WTC11 (cell line): ENCODE measurements around the gene GFRA1. TPM values are rescaled to one million over a fixed set of nuclear protein-coding genes. Genes with fewer than 3 reads are reported as not detected.

Source experiments
- ATAC-seq: fragments of 200-7000 bp; cut with Tn5 transposase; 2 replicates; pipeline ENCODE4 v1.10.0; 2021; ENCODE audit warnings: mild to moderate bottlenecking, moderate library complexity
- CTCF ChIA-PET: fragments of 300-600 bp; sonication (Branson Sonifier 250); formaldehyde crosslinking; loops from one replicate; lab custom pipeline; 2021; ENCODE audit warnings: antibody characterized with exemption; lab: Charles Lee
- POLR2A ChIA-PET: fragments of 350-600 bp; sonication (Branson Sonifier 250); formaldehyde crosslinking; loops from one replicate; lab custom pipeline; 2021; ENCODE audit warnings: antibody characterized with exemption; lab: Charles Lee
- DNase-seq: peaks from one replicate; pipeline ENCODE4 v3.0.0; 2021; ENCODE audit warnings: low spot score
- H3K27ac Mint-ChIP-seq: 2 replicates; pipeline ENCODE4 v1.8.0; 2021; ENCODE audit warnings: mixed read lengths
- H3K27me3 Mint-ChIP-seq: 2 replicates; pipeline ENCODE4 v1.8.0; 2021; ENCODE audit warnings: low read depth, mild to moderate bottlenecking, moderate library complexity, mixed read lengths
- H3K36me3 Mint-ChIP-seq: 2 replicates; pipeline ENCODE4 v1.8.0; 2021; ENCODE audit warnings: mixed read lengths
- H3K4me1 Mint-ChIP-seq: 2 replicates; pipeline ENCODE4 v1.8.0; 2022; ENCODE audit warnings: mixed read lengths
- H3K4me3 Mint-ChIP-seq: 2 replicates; pipeline ENCODE4 v1.8.0; 2021; ENCODE audit warnings: mild to moderate bottlenecking, moderate library complexity, mixed read lengths
- H3K9me3 Mint-ChIP-seq: 2 replicates; pipeline ENCODE4 v1.8.0; 2021; ENCODE audit warnings: mixed read lengths
- ATF2 ChIP-seq: sonication (generic); formaldehyde crosslinking; IDR thresholded peaks from 2 replicates; pipeline ENCODE4 v1.8.1; 2022; ENCODE audit warnings: low read depth, missing genetic modification reagents, borderline replicate concordance
- E2F4 ChIP-seq: sonication (generic); formaldehyde crosslinking; IDR thresholded peaks from 2 replicates; pipeline ENCODE4 v1.8.1; 2022; ENCODE audit warnings: low read depth, mild to moderate bottlenecking, moderate library complexity, missing genetic modification reagents, borderline replicate concordance
- E2F5 ChIP-seq: sonication (generic); formaldehyde crosslinking; IDR thresholded peaks from 2 replicates; pipeline ENCODE4 v1.8.1; 2022; ENCODE audit warnings: mild to moderate bottlenecking, moderate library complexity, missing genetic modification reagents
- ETV6 ChIP-seq: sonication (generic); formaldehyde crosslinking; IDR thresholded peaks from 2 replicates; pipeline ENCODE4 v1.8.1; 2022; ENCODE audit warnings: mild to moderate bottlenecking, missing genetic modification reagents
- FOXP1 ChIP-seq: sonication (generic); formaldehyde crosslinking; IDR thresholded peaks from 2 replicates; pipeline ENCODE4 v1.8.0; 2022; ENCODE audit warnings: missing genetic modification reagents, mild to moderate bottlenecking, moderate library complexity, borderline replicate concordance
- GTF2I ChIP-seq: fragments of 250-450 bp; sonication (Bioruptor Pico); conservative IDR thresholded peaks from 2 replicates; pipeline ENCODE4 v1.4.0; 2021; ENCODE audit warnings: mild to moderate bottlenecking
- HMGXB4 ChIP-seq: sonication (generic); formaldehyde crosslinking; IDR thresholded peaks from 2 replicates; pipeline ENCODE4 v1.8.1; 2023; ENCODE audit warnings: mild to moderate bottlenecking, moderate library complexity, missing genetic modification reagents
- JAZF1 ChIP-seq: fragments of 250-450 bp; sonication (Bioruptor Pico); IDR thresholded peaks from 2 replicates; pipeline ENCODE4 v1.9.0; 2021; ENCODE audit warnings: moderate library complexity, mild to moderate bottlenecking, inconsistent platforms
- JUN ChIP-seq: sonication (generic); formaldehyde crosslinking; IDR thresholded peaks from 2 replicates; pipeline ENCODE4 v1.8.0; 2023; ENCODE audit warnings: mild to moderate bottlenecking, missing genetic modification reagents
- NFE2L1 ChIP-seq: sonication (generic); formaldehyde crosslinking; IDR thresholded peaks from 2 replicates; pipeline ENCODE4 v1.8.1; 2023; ENCODE audit warnings: missing genetic modification reagents
- NFYB ChIP-seq: sonication (generic); formaldehyde crosslinking; conservative IDR thresholded peaks from 2 replicates; pipeline ENCODE4 v1.8.0; 2022; ENCODE audit warnings: low read depth, missing genetic modification reagents
- RORB ChIP-seq: fragments of 250-450 bp; sonication (Bioruptor Pico); IDR thresholded peaks from 2 replicates; pipeline ENCODE4 v1.9.0; 2021; ENCODE audit warnings: mild to moderate bottlenecking
- SMAD3 ChIP-seq: sonication (generic); formaldehyde crosslinking; IDR thresholded peaks from 2 replicates; pipeline ENCODE4 v1.8.0; 2022; ENCODE audit warnings: missing genetic modification reagents, mild to moderate bottlenecking, borderline replicate concordance
- ZBTB21 ChIP-seq: sonication (generic); formaldehyde crosslinking; IDR thresholded peaks from 2 replicates; pipeline ENCODE4 v1.8.1; 2023; ENCODE audit warnings: mild to moderate bottlenecking, missing genetic modification reagents, borderline replicate concordance
- ZMAT4 ChIP-seq: fragments of 250-450 bp; sonication (Bioruptor Pico); IDR thresholded peaks from 2 replicates; pipeline ENCODE4 v1.9.0; 2021; ENCODE audit warnings: mild to moderate bottlenecking
- ZNF219 ChIP-seq: sonication (generic); formaldehyde crosslinking; IDR thresholded peaks from 2 replicates; pipeline ENCODE4 v1.8.0; 2023; ENCODE audit warnings: missing genetic modification reagents, mild to moderate bottlenecking, borderline replicate concordance
- ZNF232 ChIP-seq: sonication (generic); formaldehyde crosslinking; IDR thresholded peaks from 2 replicates; pipeline ENCODE4 v1.8.0; 2022; ENCODE audit warnings: mild to moderate bottlenecking, missing genetic modification reagents
- ZNF281 ChIP-seq: sonication (generic); formaldehyde crosslinking; IDR thresholded peaks from 2 replicates; pipeline ENCODE4 v1.8.0; 2023; ENCODE audit warnings: mild to moderate bottlenecking, missing genetic modification reagents
- ZNF317 ChIP-seq: sonication (generic); formaldehyde crosslinking; IDR thresholded peaks from 2 replicates; pipeline ENCODE4 v1.8.1; 2023; ENCODE audit warnings: low read depth, mild to moderate bottlenecking, moderate library complexity, missing genetic modification reagents, borderline replicate concordance
- ZNF416 ChIP-seq: fragments of 250-450 bp; sonication (Bioruptor Pico); IDR thresholded peaks from 2 replicates; pipeline ENCODE4 v1.9.0; 2021; ENCODE audit warnings: mild to moderate bottlenecking, inconsistent platforms
- total RNA-seq: library from RNA; stranded (reverse); gene quantifications from 3 replicates; pipeline ENCODE4 v1.2.3, GENCODE V29; 2021

Gene GFRA1
- total RNA-seq, 1 experiment from 2014 or later: 4.4 TPM

- no peak for TF ChIP-seq FOXP1 (CRISPR knock-in tag)
- no peak for TF ChIP-seq RORB
- no peak for TF ChIP-seq ETV6
These were observed 209.9 kb downstream of the GFRA1 start (continued) for GRCh38 chr10:116063107-116063506.

GRCh38 chr10:116060864-116061263 lies 212.1 kb downstream of the GFRA1 start:
- Mint-ChIP-seq H3K36me3 (no peaks in the 10 kb centered on the region), H3K4me3 (no peak overlapping the region), H3K27ac (no peak overlapping the region), H3K4me1 (peaks cover 2% of the 10 kb centered on the region; the same call in 1 of the 2 replicates), H3K9me3 (no peaks in the 10 kb centered on the region), H3K27me3 (no peaks in the 10 kb centered on the region)
- no peak for DNase-seq
- CTCF ChIA-PET: interaction anchor here (0.6 kb wide), 1 partner anchor 143 kb away, joined by 3 read pairs; no protein-coding TSS in a partner anchor
- TF ChIP-seq NFE2L1 (CRISPR knock-in tag) (no peak), SMAD3 (CRISPR knock-in tag) (no peak), HMGXB4 (CRISPR knock-in tag) (no peak), E2F4 (CRISPR knock-in tag) (no peak), ZNF317 (CRISPR knock-in tag) (no peak), ZMAT4 (CRISPR knock-in tag) (no peak)
- ATAC-seq: no peak
- POLR2A ChIA-PET: no interaction called here

- Mint-ChIP-seq H3K9me3 (no peaks in the 10 kb centered on the region), H3K27ac (no peak overlapping the region), H3K4me3 (no peak overlapping the region), H3K4me1 (peaks cover 14% of the 10 kb centered on the region), H3K27me3 (no peaks in the 10 kb centered on the region), H3K36me3 (no peaks in the 10 kb centered on the region)
- ATAC-seq (no peak), DNase-seq (no peak)
- CTCF ChIA-PET: no interaction called here
- POLR2A ChIA-PET: no interaction called here
- no peak for TF ChIP-seq JUN (CRISPR knock-in tag)
- no peak for TF ChIP-seq GTF2I (CRISPR knock-in tag)
- no peak for TF ChIP-seq ZNF232 (CRISPR knock-in tag)
- TF ChIP-seq NFE2L1 (CRISPR knock-in tag): no peak
- TF ChIP-seq ATF2: no peak
- no peak for TF ChIP-seq JAZF1
- no peak for TF ChIP-seq ZMAT4 (CRISPR knock-in tag)
- TF ChIP-seq ZNF416: no peak
- no peak for TF ChIP-seq ZNF219 (CRISPR knock-in tag)
- TF ChIP-seq NFYB (CRISPR knock-in tag): no peak
- no peak for TF ChIP-seq ZNF281 (CRISPR knock-in tag)
- TF ChIP-seq ZBTB21 (CRISPR knock-in tag): no peak
- TF ChIP-seq E2F5: no peak
These were observed 213.7 kb downstream of the GFRA1 start for GRCh38 chr10:116059320-116059719.
